ENCODE measurements around the gene KRTAP5-4.
"Not testable (repeated sequence)": the region's sequence is repeated elsewhere in the genome, so short reads cannot be mapped to it uniquely, and the experiment has no call there.

KRTAP5-4 gene

DNA sequence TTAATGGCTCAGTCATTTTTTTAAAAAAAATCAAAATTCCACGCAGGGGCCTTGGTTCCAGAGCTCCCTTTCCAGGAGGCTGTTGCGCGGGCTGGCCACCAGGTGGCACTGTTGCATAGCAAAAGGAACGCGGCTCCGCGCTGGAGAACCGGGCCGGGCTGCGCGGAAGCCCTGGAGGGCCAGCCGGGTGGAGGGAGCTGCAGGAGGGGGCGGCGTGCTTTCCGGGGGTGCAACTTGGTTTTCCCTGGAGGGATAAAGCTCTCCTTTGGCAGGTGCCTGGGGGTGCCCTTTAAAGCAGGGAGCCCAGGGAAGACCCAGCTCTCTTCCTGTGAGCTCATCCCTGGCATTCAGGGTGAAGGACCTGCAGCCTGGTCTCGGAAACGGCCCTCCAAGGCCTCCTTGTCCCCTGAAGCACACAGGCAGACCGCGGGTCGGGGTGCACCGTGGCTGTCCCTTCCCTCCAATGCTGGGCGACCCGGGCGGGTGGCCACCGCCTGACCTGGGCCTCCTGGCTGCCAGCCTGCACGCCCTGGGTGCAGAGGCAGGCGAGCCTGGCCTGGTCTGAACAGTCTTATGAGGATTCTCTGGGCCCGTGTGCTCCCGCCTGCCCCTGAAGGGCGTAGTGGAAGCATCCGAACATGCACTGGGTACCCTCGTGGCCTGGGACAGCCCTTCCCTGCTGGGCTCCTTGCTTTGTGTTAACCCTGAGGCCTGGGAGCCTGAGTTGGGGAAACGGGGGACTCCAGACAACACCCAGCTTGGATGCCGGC is 31.0 kb upstream of the KRTAP5-4 start:
- peak; percentile 83 for DNase-seq

DNA sequence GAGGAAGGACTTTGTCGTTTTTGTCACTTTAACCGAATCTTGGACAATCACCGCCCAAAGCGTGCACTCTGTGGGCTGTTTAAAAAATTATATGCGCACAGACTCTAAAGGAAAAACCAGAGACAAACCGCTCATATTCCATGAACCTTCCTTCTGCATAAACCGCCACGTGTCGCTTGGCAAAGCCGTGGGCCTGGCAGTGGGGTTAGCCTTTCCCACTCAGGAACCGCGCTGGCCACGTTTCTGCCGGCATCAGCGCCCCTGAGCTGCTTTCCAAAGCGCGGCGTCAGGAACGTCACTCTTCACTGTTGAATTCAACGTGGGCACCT is 30.5 kb upstream of the KRTAP5-4 start:
- no peak for DNase-seq

DNA sequence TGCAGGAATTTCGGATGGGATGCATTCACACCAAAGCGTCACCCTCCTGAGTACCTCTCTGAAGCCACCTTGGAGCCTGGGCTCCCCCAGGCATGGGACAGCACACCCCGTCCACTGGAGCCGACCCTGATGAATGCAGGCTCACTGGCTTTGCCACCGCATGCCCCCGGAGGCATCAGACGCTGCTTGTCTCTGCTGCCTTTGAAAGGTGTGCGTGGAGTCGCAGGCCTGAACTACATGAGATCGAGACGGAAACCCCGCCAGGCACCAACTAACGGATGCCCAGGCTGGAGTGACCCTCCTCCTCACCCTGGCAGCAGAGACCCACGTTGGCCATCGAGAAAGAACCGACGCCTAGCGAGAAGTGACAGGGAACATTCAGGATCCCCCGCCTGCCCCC is 30.1 kb upstream of the KRTAP5-4 start:
- no peak for DNase-seq

DNA sequence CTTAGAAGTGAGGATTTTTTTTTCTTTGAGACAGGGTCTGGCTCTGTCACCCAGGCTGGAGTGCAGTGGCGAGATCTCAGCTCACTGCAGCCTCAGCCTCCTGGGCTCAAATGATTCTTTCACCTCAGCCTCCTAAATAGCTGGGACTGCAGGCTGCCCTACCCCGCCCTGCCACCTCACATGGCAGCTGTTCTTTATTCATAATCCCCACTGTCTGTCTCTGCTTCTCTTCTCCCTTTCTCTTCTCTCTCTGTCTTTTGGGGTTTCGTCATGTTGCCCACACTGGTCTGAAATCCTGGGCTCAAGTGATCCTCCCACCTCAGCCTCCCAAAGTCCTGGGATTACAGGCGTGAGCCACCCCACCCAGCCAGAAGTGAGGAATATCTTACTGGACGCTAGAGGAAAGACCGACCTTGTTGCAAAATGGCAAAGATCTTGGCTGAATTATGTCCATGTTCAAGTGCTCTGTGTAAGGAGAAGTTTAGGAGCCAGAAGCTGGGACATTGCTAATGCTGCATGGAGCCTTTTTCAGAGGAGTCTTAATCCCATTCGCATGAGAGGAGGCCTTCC is 29.6 kb upstream of the KRTAP5-4 start:
- no peak for DNase-seq

DNA sequence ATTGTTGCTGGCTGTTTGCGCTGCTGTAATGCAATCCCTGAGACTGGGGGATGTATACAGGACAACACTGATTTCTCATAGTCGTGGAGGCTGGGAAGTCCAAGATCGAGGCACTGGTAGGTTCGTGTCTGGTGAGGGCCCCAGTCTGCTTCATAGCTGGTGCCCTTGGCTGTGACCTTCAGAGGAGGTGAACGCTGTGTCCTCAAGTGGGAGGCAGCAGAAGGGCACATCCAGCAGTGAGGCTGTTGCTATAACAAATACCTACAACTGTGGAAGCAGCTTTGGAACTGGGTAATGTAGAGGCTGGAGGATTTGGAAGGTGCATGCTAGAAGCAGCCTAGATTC is 29.0 kb upstream of the KRTAP5-4 start:
- DNase-seq, result no peak

DNA sequence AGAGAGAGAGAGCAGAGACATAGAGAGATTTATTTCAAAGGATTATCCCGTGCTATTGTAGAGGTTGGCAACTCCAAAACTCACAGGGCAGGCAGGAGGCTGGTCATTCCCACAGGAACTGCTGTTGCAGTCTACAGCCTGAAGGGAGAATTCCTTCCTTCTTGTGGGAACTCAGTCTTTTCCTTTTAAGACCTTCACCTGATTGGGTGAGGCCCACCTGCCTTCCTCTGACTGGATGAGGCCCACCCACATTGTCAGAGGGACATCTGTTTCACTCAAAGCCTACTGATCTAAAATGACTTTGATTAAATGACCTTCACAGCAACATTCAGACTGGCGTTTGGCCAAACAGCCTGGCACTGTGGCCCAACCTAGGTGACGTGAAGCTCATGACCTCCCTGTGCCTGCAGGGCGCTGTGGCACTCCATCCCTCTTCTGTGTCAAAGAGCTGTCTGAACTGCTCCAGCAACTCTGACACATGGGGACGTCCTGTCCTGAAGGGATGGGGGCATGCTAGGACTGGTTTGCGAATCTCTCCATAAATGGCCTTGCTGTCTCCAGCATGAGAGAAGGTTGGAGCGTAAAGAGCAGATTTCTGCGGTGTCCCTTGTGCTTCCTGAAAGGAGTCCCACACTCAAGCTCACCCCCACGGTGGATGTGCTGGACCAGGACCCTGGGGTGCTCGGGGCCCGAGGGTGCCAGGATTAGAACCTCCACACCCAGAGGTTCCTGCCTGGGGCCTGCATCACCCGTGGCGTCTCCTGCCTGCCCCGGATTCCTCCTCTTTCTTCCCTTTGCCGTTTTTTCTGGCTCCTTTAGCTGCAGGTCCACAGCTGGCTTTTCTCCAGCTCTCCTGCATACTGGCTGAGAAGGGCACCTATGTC is 28.3 kb upstream of the KRTAP5-4 start:
- no peak for DNase-seq

DNA sequence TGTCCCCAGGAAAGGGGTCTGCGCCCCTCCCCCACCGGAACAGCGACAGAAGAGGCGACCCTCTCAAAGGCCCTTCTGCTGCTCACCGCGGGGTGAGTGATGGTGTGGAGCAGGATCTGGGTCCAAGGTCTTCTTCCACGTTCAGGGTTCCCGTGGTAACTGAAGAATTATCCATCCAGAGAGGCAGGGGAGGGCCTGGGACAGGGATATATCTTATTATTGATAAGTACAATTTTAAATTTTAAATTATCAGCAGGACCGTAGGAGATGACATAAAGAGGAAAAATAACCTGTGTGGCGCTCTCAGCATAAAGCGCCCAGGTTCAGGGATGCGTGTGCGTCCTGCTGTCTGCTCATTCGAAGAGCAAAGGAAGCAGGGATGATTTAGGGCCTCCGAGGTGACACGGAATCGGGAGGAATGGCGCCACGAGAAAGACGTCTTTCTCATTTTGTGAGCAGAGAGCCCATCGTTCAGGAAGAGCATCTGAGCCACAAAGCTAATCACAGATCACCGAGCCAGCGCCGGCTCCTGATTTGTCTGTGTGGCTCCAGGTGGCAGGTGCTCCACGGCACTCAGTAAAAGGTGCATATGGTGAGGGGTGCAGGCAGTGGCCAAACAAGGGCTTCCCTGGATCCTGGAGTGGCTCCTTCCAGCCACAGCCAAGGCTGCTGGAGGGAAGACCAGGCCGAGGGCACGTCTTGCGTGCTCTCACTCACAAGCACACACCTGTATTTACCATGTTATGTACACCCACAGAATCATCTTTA is 26.9 kb upstream of the KRTAP5-4 start:
- DNase-seq, result no peak

DNA sequence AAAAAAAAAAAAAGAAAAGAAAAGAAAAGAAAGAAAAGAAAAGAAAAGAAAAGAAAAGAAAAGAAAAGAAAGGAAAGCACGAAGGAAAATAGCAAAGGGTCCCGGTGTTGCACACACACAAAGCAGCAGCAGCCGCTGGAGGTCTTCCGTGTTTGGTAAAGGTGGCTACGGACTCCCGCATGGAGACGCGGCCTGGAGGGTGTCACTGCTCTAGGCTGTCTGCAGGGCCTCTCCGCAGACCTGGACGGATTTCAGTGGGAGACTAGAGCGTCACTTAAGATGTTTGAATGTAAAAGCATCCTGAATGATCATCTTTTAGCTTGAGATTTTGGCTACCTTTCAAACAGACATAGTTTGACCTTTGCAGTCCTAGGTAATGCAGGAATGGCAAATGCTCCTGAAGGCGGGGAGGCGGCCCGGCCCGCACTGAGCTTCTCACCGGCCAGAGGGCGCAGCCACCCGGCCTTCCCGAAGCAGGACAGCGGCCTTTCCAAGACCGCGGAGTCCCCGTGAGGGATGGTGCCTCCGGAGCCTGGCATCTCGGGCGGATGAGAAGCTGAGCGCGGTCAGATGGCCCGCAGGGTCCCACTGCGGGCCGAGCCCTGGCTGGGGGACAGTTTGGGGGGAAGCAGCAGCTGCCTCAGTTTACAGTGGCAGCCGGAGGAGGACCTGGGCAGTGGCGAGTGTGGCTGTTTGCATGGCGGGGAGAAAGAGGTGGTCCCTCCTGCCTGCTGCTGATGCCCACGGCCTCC is 26.1 kb upstream of the KRTAP5-4 start:
- DNase-seq, result no peak

DNA sequence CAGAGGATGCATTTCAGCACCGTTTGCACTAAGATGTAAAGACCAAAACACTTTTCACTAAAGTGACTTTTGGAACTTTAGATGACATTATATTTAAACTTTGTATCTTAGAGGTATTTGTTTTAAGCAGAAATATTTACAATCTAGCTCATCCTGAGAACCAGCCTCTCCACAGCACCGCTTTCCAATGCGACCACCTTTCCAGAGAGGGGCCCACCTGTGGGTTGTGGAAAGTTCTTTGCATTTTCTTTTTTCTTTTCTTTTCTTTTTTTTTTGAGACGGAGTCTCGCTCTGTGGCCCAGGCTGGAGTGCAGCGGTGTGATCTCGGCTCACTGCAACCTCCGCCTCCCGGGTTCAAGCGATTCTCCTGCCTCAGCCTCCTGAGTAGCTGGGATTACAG is 24.6 kb upstream of the KRTAP5-4 start:
- DNase-seq, result not testable (repeated sequence)

DNA sequence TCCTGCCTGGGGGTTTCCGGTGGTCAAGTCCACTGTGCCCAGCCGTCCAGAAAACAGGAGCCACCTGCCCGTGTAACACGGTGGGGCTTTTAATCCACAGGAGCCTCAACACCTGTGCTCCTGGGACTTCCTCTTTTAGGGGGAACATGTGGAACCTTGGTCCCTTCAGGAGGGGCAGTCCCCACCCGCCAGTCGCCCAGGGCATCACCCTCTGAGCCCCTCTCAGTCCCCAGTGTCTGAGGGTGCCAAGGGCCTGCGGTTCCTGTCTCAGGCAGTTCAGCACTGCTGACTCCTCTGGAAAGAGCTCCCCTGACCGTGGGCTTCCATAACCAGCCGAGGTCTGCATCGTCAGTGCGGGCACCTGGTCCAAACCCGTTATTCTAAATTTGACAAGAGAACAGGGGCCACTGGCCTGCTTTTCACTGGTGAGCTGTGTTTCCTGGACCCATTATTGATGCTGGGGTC is 23.5 kb upstream of the KRTAP5-4 start:
- DNase-seq, result no peak

DNA sequence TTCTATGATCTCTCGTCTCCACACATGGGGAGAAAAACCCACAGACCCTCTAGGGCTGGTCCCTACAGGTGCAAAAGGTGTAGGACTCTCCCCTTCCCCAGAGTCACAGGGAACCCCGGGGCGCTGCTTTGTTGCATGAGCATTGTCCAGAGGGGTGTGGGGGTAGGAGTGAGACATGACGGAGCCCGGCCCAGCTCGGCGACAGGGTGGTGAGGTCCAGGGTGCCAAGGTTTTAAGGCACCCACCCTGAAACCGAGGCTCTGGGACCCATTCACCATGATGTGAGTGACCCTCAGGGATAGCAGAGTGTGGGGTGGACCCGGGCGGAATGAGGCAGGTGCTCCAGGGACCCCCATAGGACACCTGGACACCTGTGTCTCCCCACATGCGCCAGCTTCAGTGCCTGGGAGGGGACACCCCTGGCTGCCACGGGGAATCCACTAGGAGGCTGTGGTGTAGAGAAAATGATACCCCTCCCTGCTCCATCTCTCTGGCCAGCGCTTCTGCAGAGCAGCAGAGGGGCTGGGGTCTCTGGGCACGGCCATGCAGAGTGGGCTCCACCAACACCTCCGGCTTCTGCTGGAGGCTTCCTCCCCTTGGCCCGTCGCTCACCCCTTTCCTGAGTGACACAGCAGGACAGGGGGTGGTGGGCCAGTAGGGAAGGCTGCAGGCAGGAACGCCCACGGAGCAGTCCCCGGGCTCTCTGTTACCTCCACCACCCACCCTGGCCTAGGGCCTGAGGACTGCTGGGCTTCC is 22.8 kb upstream of the KRTAP5-4 start:
- DNase-seq, result no peak

DNA sequence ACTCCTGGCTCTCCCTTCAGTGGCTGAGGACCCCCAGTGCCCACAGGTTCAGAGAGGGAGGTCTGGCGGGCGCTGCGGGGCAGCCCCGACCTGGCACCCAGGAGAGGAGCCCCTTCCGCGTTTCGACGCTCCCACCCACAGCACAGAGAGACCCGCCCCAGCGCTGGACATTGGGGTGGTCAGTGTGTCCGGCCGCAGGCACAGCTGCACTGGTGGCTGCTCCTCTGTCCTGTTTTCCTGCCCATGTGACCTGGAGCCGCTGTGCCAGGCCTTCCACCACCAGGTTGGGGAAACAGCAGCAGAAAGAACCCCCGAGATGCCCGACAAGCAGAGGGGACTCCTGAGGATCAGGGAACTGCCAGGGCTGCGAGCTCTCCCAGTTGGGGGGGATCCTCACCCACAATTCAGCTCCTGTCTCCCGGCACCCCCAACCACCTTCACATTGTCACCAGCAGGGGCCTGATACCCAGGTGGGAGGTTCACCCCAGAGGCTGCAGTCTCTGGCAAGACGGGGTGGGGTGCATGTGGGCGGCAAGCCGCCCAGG is 21.3 kb upstream of the KRTAP5-4 start:
- DNase-seq, result no peak

DNA sequence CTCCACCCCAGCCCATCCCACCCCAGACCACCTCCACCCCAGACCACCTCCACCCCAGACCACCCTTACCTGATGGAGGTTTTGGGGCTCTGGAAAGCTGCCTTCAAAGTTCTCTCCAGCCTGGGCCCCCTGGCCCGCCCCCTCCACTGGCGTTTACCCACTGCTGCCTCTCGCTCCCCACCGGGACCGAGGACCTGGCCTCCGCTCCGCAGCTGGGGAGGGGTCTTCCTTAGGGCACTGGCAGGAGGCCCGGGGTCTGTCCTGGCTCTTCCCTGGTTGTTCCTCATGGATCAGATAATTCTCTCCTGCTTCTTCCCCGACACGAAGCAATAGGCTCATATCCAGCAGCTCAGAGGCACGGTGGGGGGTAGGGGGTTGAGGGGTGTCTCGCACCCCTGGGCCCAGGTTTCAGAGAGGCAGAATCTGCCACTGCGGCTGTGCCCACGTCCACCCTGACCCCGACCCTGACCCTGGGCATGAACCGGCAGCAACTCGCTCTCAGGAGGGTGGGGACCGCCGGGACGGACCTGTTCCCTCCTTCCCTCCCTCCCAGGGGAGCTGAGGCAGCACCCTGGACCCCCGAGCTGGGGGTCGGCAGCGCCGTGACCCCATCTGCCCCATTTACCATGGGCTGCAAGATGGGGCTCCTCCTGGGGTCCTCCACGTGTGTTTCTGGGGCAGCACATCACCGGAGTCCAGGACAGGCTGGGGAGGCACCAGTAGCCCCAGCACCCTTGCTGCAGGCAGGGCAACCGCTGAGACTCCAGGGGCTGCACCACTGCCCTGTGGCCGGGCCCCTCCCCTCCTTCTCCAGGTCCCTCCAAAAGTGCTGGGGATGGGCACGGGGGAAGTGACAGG is 20.6 kb upstream of the KRTAP5-4 start:
- DNase-seq, result no peak

DNA sequence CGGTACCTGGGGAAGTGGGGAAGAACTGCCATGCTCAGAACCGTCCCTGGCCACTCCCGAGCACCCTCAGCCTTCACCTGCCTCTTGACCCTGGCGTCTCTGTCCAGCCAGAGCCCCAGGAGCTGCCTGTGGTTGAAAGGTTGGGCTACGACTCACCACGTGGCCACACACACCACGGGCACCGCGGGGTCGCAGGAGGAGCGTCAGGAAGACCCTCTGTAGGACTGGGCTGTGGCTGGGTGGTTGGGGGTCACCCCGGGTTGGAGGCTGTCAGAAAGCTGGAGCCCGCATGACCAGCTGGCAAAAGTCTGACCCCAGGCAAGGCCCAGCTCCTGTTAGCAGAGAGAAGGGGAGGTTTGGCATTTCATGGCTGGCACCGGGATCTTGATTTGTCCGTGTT is 19.2 kb upstream of the KRTAP5-4 start:
- DNase-seq, result no peak

DNA sequence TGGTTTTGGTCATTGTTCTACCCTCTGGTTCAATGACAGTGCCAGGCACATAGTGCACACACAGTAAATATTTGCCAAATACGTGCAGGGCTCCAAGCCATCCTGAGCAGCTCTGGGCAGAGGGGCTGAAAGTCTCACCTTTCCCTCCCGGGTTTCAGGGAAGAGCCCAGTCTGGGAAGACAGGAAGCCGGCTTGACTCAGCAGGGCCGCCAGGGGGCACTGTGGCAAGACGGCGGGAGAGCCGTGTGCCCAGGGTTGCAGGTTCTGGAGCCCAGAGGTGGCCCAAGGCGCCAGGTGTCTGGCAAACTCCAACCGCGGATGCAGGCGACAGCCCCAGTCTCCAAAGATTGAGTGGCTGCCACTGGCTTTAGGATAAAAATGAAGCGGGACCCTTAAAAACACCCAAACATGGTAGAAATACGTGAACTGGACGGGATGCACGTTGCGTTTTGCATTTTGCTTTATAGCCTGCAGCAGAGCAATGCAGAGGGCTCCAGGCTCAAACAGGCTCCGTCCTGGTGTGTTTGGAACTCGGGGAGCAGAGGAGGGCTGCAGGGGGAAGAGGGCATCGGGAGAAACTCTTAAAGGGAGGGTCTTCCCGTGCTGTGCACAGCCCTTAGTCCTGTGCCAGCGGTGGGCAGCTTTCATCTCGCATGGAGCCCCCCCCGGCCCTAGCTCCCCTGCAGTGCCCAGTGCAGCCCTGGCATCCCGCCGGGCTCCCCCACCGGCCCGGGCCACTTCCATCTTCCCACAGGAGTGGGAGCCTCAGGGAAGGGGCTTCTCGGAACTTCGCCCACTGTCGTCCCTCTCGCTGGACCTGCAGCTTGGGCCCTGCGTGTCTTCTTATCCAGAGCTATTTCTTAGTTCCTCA is 18.4 kb upstream of the KRTAP5-4 start:
- no peak for DNase-seq

DNA sequence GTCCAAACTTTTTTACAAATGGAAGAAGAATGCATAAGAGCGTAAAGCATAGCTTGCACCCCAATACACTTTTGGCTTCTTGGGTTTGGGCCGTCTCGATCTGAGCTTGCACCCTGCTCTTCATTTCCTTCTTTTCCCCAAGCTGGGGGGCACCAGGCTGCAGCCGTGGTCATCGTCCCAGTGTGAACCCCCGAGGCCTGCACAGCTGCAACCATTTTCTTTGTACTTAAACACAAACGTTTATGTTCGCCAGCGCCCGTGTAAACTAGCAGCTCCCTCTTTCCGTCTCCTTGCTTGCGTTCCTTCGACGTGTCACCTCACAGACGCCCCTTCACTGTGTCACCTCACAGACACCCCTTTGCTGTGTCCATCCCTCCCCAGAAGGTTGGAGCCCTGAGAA is 17.7 kb upstream of the KRTAP5-4 start:
- no peak for DNase-seq

DNA sequence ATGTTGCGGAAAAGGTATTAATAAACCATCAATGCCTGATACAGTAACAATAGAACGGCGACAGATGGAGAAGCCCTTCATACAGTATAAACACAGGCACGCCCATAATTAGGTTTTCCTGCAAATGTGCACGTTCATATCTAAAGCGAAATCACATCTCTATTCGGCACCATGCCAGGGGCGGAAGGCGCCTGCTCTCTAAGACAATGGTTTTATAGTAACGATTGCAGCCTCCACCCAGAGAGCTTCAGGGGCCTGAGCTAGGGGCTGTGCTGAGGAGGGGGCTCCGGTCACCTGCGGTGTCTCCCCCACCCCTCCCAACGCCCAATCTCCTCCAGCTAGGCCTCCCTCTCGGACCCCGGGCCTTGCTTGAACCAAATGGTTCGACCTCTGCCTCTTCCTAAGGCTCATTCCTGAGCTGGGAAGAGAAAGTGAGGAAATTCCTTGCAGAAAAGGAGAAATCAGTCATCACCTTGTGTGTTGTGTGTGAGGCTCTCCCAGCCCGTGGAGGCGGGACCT is 17.2 kb upstream of the KRTAP5-4 start:
- no peak for DNase-seq

DNA sequence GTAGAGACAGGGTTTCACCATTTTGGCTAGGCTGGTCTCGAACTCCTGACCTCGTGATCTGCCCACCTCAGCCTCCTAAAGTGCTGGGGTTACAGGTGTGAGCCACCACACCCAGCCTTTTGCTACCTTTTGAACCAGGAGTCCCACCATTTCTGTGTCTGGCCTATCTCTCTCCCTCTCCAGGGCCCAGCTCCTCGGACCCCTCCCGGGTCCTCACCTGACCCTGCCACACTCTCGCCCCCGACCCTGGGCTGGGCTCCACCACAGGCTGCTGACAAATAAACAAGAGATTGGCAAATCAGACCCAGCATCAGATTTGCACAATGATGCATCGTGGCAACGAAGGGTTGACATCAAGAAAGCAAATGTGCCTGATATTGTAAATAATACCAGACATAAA is 16.4 kb upstream of the KRTAP5-4 start:
- no peak for DNase-seq

DNA sequence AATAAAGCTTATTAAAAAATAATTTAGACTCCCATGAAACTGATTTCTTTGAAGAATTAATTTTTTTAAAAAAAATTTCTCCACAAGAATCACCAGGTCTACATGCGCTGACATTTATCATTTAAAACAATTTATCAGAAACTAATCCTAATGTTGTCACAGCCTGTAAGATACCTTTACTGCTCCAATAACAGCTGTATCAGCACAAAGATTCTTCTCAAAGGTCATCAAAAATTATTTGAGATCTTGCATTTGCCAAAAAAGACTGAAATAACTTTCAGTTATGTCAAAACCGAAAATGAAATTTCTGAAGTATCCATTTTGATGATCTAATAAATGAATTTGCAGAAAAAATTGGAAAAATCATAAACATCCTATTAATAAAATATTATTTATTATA is 15.7 kb upstream of the KRTAP5-4 start:
- DNase-seq, result no peak

All from midbrain (tissue), 1 donor.